ENCODE results near the gene CLDN14. TPM values are rescaled to one million over a fixed set of nuclear protein-coding genes. Genes with fewer than 3 reads are reported as not detected.

The CLDN14 gene
- total and polyA plus RNA-seq, 2 experiments from 2014 or later, result 0.53 to 2.2 TPM

DNA sequence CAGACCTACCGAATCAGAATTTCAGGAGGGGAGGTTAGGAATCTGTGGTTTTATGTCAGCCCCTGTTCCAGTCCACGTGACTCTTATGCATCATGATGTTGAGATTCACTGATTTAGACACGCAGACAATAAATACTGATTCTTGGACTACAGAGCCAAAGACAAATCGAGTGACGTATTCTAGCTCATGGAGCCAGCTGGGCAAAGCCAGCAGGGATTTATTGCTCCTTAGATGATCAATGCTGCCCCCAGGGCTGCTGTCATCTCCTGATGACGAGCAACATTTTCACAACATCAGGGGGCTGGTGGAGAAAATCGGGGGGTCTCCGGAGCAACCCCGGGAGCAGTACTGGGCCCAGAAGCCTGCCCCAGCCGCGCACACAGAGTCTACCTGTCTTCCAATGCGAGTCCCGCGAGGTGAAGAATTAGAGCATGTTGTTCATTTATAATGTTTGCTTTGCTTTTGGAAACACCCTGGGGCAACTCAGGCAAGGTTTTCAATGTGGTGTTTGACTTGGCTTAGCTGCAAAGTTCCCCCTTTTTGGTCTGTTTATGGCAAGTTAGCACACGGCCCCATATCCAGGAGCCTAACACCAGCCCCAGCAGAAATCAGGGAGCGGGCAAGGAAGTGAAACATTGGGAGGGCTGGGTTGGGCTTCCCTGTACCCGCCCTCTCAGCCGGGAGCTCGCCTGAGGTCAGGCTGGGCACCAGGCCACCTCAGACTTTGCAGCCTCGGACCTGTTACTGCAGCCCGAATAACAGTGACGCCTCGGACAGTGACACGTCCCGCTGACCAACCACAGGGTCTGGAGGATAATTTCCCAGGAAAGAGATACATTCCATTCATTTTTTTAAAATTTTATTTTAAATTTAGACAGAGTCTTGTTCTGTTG lies 19.9 kb upstream of the CLDN14 start:
- DNase-seq (ENCODE audit: low spot score), result no peak
- H3K27me3 ChIP-seq, result peaks cover 3% of the 10 kb centered on the region
- no peaks in the 10 kb centered on the region for H3K79me2 ChIP-seq
- H3K9me2 ChIP-seq (replicated peaks; ENCODE audit: insufficient read depth), result no peaks in the 10 kb centered on the region
- TF ChIP-seq EZH2 (IDR thresholded peaks at IDR 0.05; ENCODE audit: borderline replicate concordance) (no peak), EZH2phosphoT487 (IDR thresholded peaks at IDR 0.05; ENCODE audit: low read depth, severe bottlenecking, unreplicated experiment) (no peak)
- H3K4me3 ChIP-seq, result no peak overlapping the region
- H2AFZ ChIP-seq, result no peak overlapping the region
- H3K4me2 ChIP-seq, result no peak overlapping the region
- H3K4me1 ChIP-seq (ENCODE audit: insufficient read depth), result no peaks in the 10 kb centered on the region
- H3K27ac ChIP-seq, result no peak overlapping the region
- 82% methylated on average over 25 of the region's 25 CpGs for WGBS (ENCODE audit: low lambda C conversion rate, missing lambda C conversion rate)
- H4K20me1 ChIP-seq (ENCODE audit: insufficient read depth, poor library complexity, severe bottlenecking), result no peaks in the 10 kb centered on the region
- no peaks in the 10 kb centered on the region for H3K9me3 ChIP-seq (ENCODE audit: low read depth)
- no peaks in the 10 kb centered on the region for H3K36me3 ChIP-seq (replicated peaks; ENCODE audit: insufficient read depth, low read depth)

DNA sequence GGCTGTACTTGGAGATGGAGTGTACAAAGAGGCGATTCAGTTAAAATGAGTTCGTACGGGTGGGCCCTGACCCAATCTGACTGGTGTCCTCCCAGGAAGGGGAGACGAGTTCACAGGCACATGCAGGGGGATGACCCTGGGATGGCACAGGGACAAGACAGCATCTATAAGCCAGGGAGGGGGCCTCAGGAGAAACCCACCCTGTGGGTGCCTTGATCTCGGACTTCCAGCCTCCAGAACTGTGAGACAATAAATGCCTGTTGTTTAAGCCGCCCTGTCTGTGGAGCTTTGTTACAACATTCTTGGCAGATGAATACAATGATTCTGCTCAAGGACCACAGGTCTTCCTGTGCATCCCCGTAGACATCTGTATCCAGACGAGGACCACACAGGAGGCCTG lies 14.6 kb upstream of the CLDN14 start:
- TF ChIP-seq, protein P1, sequence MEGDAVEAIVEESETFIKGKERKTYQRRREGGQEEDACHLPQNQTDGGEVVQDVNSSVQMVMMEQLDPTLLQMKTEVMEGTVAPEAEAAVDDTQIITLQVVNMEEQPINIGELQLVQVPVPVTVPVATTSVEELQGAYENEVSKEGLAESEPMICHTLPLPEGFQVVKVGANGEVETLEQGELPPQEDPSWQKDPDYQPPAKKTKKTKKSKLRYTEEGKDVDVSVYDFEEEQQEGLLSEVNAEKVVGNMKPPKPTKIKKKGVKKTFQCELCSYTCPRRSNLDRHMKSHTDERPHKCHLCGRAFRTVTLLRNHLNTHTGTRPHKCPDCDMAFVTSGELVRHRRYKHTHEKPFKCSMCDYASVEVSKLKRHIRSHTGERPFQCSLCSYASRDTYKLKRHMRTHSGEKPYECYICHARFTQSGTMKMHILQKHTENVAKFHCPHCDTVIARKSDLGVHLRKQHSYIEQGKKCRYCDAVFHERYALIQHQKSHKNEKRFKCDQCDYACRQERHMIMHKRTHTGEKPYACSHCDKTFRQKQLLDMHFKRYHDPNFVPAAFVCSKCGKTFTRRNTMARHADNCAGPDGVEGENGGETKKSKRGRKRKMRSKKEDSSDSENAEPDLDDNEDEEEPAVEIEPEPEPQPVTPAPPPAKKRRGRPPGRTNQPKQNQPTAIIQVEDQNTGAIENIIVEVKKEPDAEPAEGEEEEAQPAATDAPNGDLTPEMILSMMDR (IDR thresholded peaks at IDR 0.05; ENCODE audit: poor library complexity), result no peak
- TF ChIP-seq EZH2phosphoT487 (IDR thresholded peaks at IDR 0.05; ENCODE audit: low read depth, severe bottlenecking, unreplicated experiment), result no peak
- TF ChIP-seq EZH2 (IDR thresholded peaks at IDR 0.05; ENCODE audit: borderline replicate concordance), result no peak
- Histone ChIP-seq H3K27me3 (peaks cover 3% of the 10 kb centered on the region), H3K79me2 (no peaks in the 10 kb centered on the region), H3K9me2 (replicated peaks; ENCODE audit: insufficient read depth) (no peaks in the 10 kb centered on the region), H3K27ac (no peak overlapping the region), H4K20me1 (ENCODE audit: insufficient read depth, poor library complexity, severe bottlenecking) (no peaks in the 10 kb centered on the region), H3K4me3 (no peak overlapping the region), H3K4me2 (no peak overlapping the region), H3K9me3 (ENCODE audit: low read depth) (no peaks in the 10 kb centered on the region), H2AFZ (no peak overlapping the region), H3K4me1 (ENCODE audit: insufficient read depth) (peaks cover 5% of the 10 kb centered on the region), H3K36me3 (replicated peaks; ENCODE audit: insufficient read depth, low read depth) (no peaks in the 10 kb centered on the region)
- WGBS (ENCODE audit: low lambda C conversion rate, missing lambda C conversion rate), result 93% methylated on average over 8 of the region's 8 CpGs
- DNase-seq (ENCODE audit: low spot score), result no peak

DNA sequence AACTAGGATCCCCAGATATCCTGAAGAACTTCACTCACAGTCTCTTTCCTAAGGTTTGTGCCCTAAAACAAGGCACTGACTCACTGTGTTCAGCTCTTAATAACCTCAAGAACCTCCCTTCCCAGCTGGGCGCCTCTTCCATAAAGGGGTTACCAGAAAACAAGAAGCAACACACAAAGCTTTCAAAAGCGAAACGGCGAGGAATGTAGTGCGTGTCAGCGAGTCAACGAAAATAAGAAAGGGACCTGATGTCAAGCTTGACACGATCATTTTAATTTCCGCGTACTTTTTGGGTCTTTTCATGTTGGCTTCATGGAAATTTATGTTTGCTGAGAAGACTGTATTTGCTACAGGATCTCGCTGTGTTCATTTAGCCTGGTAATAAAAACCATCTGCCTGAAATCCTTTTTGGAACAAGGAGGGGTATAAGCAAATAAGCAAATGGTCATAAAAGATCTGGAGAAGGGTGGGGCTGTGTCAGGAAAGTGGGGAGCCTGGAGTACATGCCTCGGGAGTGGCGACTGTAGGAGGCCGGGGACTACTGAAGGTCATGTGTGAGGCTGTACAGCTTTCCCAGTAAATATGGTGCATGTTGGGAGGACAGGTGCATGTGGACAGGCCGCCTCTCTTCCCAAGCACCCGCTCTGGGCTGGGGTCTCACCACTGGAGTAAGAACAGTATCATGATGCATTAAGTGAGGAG lies 11.4 kb upstream of the CLDN14 start:
- WGBS (ENCODE audit: low lambda C conversion rate, missing lambda C conversion rate), result 60% methylated on average over 16 of the region's 16 CpGs
- Histone ChIP-seq H3K79me2 (no peaks in the 10 kb centered on the region), H3K4me2 (peak overlapping the region; percentile 46), H3K9me3 (ENCODE audit: low read depth) (no peaks in the 10 kb centered on the region), H3K4me1 (ENCODE audit: insufficient read depth) (peaks cover 5% of the 10 kb centered on the region), H3K9me2 (replicated peaks; ENCODE audit: insufficient read depth) (no peaks in the 10 kb centered on the region), H3K4me3 (no peak overlapping the region), H4K20me1 (ENCODE audit: insufficient read depth, poor library complexity, severe bottlenecking) (no peaks in the 10 kb centered on the region), H3K36me3 (replicated peaks; ENCODE audit: insufficient read depth, low read depth) (no peaks in the 10 kb centered on the region), H2AFZ (peak overlapping the region; percentile 13), H3K27me3 (peaks cover 3% of the 10 kb centered on the region), H3K27ac (peak overlapping the region; percentile 72)
- TF ChIP-seq, protein P1 (IDR thresholded peaks at IDR 0.05; ENCODE audit: poor library complexity), result no peak
- TF ChIP-seq EZH2phosphoT487 (IDR thresholded peaks at IDR 0.05; ENCODE audit: low read depth, severe bottlenecking, unreplicated experiment), result no peak
- no peak for TF ChIP-seq EZH2 (IDR thresholded peaks at IDR 0.05; ENCODE audit: borderline replicate concordance)
- DNase-seq (ENCODE audit: low spot score), result peak; percentile 26

DNA sequence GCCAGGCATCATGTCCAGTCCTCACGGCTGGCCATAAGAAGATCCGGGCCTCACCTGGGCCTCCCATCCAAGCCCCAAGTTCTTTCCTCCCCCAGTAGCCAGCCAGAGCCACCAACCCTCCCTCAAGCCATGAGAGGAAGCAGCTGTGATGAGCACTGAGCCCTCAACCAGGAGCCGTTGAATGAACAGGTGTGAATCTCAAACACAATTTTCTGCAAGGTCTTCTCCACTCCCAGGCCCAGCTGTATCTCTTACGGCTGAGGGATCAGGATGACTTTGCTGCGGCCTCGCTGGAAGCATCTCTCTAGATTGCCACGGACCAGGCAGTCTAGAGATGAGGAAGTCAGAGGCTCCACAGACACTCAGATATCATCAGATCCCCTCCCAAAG lies 9.8 kb upstream of the CLDN14 start:
- H3K79me2 ChIP-seq, result no peaks in the 10 kb centered on the region
- H3K4me1 ChIP-seq (ENCODE audit: insufficient read depth), result peaks cover 5% of the 10 kb centered on the region
- no peaks in the 10 kb centered on the region for H3K9me2 ChIP-seq (replicated peaks; ENCODE audit: insufficient read depth)
- H3K4me2 ChIP-seq, result no peak overlapping the region
- no peak overlapping the region for H3K27ac ChIP-seq
- no peak overlapping the region for H2AFZ ChIP-seq
- TF ChIP-seq, protein P1 (IDR thresholded peaks at IDR 0.05; ENCODE audit: poor library complexity), result no peak
- TF ChIP-seq EZH2phosphoT487 (IDR thresholded peaks at IDR 0.05; ENCODE audit: low read depth, severe bottlenecking, unreplicated experiment) (no peak), EZH2 (IDR thresholded peaks at IDR 0.05; ENCODE audit: borderline replicate concordance) (no peak)
- no peaks in the 10 kb centered on the region for H3K27me3 ChIP-seq
- H4K20me1 ChIP-seq (ENCODE audit: insufficient read depth, poor library complexity, severe bottlenecking), result no peaks in the 10 kb centered on the region
- H3K9me3 ChIP-seq (ENCODE audit: low read depth), result no peaks in the 10 kb centered on the region
- WGBS (ENCODE audit: low lambda C conversion rate, missing lambda C conversion rate), result 93% methylated on average over 7 of the region's 7 CpGs
- H3K36me3 ChIP-seq (replicated peaks; ENCODE audit: insufficient read depth, low read depth), result no peaks in the 10 kb centered on the region
- no peak overlapping the region for H3K4me3 ChIP-seq
- no peak for DNase-seq (ENCODE audit: low spot score)
